Smooth muscle cell (in vitro differentiated cells): ENCODE measurements around the gene MBP. TPM values are rescaled to one million over a fixed set of nuclear protein-coding genes. Genes with fewer than 3 reads are reported as not detected.

Source experiments
- DNase-seq: peaks from one replicate; lab custom pipeline; 2025; ENCODE audit not compliant: unreplicated experiment; lab: John Stamatoyannopoulos, UW
- H2AFZ ChIP-seq: fragments of 200-600 bp; sonication (generic); 2 replicates; pipeline ENCODE4 v1.6.0; 2016; ENCODE audit warnings: antibody characterized with exemption, low read depth, mild to moderate bottlenecking
- H3F3A ChIP-seq: fragments of 200-600 bp; sonication (generic); 2 replicates; pipeline ENCODE4 v1.6.0; 2017; ENCODE audit warnings: antibody characterized with exemption, low read depth
- H3K27ac ChIP-seq: fragments of 200-600 bp; sonication (generic); 2 replicates; pipeline ENCODE4 v1.5.1; 2016; ENCODE audit warnings: low read depth, mild to moderate bottlenecking
- H3K27me3 ChIP-seq: fragments of 200-600 bp; sonication (generic); 2 replicates; pipeline ENCODE4 v1.6.1; 2016; ENCODE audit warnings: low read depth, mild to moderate bottlenecking
- H3K36me3 ChIP-seq: fragments of 200-600 bp; sonication (generic); 2 replicates; pipeline ENCODE4 v1.5.1; 2016; ENCODE audit warnings: low read depth
- H3K4me1 ChIP-seq: fragments of 200-600 bp; sonication (generic); 2 replicates; pipeline ENCODE4 v1.5.1; 2016; ENCODE audit warnings: low read depth
- H3K4me2 ChIP-seq: fragments of 200-600 bp; sonication (generic); 2 replicates; pipeline ENCODE4 v1.6.0; 2016; ENCODE audit warnings: mild to moderate bottlenecking
- H3K4me3 ChIP-seq: fragments of 200-600 bp; sonication (generic); 2 replicates; pipeline ENCODE4 v1.5.1; 2016; ENCODE audit warnings: mild to moderate bottlenecking
- H3K79me2 ChIP-seq: fragments of 200-600 bp; sonication (generic); 2 replicates; pipeline ENCODE4 v1.6.0; 2016; ENCODE audit warnings: low read depth, mild to moderate bottlenecking
- H3K9ac ChIP-seq: fragments of 200-600 bp; sonication (generic); 2 replicates; pipeline ENCODE4 v1.6.0; 2016; ENCODE audit warnings: low read depth
- H3K9me3 ChIP-seq: fragments of 200-600 bp; sonication (generic); replicated peaks from 2 replicates; pipeline ENCODE4 v1.5.1; 2016; ENCODE audit warnings: low read depth
- H4K20me1 ChIP-seq: fragments of 200-600 bp; sonication (generic); 2 replicates; pipeline ENCODE4 v1.6.0; 2016; ENCODE audit warnings: low read depth
- WGBS: methylation state at CpG from one replicate; pipeline ENCODE4 v1.1.7; 2016; ENCODE audit warnings: low lambda C conversion rate; 5-methylcytosine and 5-hydroxymethylcytosine counted together
- polyA plus RNA-seq: library from polyadenylated mRNA; unstranded; fragments of >200 nt; fragmentation: Nextera tagmentation; extraction: Ambion mirVana; gene quantifications from 2 replicates; pipeline ENCODE4 v1.2.1, GENCODE V29; 2016
- total RNA-seq: library from RNA; depleted of rRNA; stranded (reverse); fragments of >200 nt; gene quantifications from 2 replicates; pipeline ENCODE4 v1.2.3, GENCODE V29; 2014
- TF ChIP-seq, protein P1 (sequence below): fragments of 200-600 bp; sonication (generic); IDR thresholded peaks from 2 replicates; pipeline ENCODE4 v1.5.1; 2017; ENCODE audit warnings: borderline replicate concordance, mild to moderate bottlenecking, antibody characterized with exemption; ENCODE audit not compliant: insufficient read depth, poor library complexity, severe bottlenecking

Gene MBP
- total and polyA plus RNA-seq, 2 experiments from 2014 or later: 1.4 to 5.1 TPM

DNA sequence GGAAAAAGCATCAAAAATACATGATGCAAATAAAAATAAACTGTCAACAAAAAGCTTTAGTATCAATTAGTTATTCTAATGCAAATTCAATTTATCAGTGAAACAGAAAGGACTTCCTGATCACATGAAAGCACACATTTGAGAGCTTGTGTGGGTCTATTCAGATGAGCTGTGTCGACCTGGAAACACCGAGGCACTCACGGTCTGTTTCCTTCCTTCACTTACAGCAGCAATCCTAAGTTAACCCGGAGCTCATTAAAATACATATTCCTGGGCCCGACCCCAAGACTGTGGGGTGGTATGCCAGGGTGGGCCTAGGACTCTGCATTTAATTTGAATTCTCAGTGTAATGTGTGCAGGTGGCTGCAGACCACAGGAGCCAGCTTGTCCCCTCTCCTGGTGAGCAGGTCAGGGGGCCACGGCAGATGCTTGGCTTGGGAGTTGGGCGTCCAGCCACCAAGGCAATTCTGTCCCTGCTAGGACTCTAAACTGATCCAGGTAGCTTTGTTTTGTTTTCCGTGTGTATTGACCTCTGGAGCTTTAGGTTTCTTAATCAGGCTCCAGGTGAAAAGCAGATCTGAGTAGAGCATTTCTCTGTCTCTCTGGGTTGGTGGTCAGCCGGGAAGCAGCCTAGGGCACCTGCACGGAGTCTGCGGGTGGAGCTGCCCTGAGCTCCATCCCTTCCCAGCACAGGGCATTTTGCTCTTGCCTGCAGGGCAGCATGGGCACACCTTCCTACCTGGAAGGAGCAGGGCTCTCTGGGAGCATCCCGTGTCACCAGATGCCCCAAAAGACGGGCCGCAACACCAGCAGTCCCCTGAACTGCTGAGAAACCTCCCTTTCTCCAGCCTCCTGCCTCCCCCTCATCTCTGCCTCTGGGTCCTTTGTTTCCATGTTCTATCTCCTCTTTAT lies 9.0 kb downstream of the MBP start:
- H3K27me3 ChIP-seq: no peaks in the 10 kb centered on the region
- H3K79me2 ChIP-seq: peaks cover 9% of the 10 kb centered on the region
- H4K20me1 ChIP-seq: no peaks in the 10 kb centered on the region
- no peak overlapping the region for H3K4me2 ChIP-seq
- H2AFZ ChIP-seq: no peak overlapping the region
- H3F3A ChIP-seq: no peaks in the 10 kb centered on the region
- TF ChIP-seq, protein P1, sequence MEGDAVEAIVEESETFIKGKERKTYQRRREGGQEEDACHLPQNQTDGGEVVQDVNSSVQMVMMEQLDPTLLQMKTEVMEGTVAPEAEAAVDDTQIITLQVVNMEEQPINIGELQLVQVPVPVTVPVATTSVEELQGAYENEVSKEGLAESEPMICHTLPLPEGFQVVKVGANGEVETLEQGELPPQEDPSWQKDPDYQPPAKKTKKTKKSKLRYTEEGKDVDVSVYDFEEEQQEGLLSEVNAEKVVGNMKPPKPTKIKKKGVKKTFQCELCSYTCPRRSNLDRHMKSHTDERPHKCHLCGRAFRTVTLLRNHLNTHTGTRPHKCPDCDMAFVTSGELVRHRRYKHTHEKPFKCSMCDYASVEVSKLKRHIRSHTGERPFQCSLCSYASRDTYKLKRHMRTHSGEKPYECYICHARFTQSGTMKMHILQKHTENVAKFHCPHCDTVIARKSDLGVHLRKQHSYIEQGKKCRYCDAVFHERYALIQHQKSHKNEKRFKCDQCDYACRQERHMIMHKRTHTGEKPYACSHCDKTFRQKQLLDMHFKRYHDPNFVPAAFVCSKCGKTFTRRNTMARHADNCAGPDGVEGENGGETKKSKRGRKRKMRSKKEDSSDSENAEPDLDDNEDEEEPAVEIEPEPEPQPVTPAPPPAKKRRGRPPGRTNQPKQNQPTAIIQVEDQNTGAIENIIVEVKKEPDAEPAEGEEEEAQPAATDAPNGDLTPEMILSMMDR: no peak
- H3K4me3 ChIP-seq: no peak overlapping the region
- no peaks in the 10 kb centered on the region for H3K36me3 ChIP-seq
- DNase-seq: no peak
- H3K9ac ChIP-seq: no peak overlapping the region
- H3K4me1 ChIP-seq: no peaks in the 10 kb centered on the region
- no peaks in the 10 kb centered on the region for H3K9me3 ChIP-seq
- WGBS: 89% methylated on average over 14 of the region's 14 CpGs
- no peak overlapping the region for H3K27ac ChIP-seq

DNA sequence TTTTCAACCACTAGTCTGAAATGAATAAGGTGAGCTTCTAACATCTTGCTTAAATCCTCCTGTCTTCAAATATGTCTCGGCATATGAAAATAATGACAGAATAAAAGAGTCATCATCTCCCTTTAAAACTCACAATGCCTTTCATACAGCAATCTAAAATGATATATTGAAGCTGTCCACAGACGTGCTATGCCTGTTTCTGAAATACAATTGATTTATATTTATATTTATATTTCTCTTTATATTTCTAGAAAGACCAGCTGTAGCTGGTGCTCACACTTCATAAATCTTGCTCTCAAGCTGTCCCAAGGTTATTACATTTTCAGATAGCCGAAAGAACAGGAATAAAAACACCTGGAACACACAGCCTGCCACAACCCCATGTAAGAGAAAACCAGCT lies 11.1 kb downstream of the MBP start:
- H3K9me3 ChIP-seq: no peaks in the 10 kb centered on the region
- H3K79me2 ChIP-seq: peaks cover 9% of the 10 kb centered on the region
- H2AFZ ChIP-seq: no peak overlapping the region
- 97% methylated on average over 3 of the region's 3 CpGs for WGBS
- no peaks in the 10 kb centered on the region for H4K20me1 ChIP-seq
- no peaks in the 10 kb centered on the region for H3K27me3 ChIP-seq
- H3K9ac ChIP-seq: no peak overlapping the region
- H3K4me2 ChIP-seq: no peak overlapping the region
- no peak for DNase-seq
- H3F3A ChIP-seq: no peaks in the 10 kb centered on the region
- H3K36me3 ChIP-seq: no peaks in the 10 kb centered on the region
- H3K4me3 ChIP-seq: no peak overlapping the region
- TF ChIP-seq, protein P1: no peak
- no peak overlapping the region for H3K27ac ChIP-seq
- H3K4me1 ChIP-seq: no peaks in the 10 kb centered on the region

DNA sequence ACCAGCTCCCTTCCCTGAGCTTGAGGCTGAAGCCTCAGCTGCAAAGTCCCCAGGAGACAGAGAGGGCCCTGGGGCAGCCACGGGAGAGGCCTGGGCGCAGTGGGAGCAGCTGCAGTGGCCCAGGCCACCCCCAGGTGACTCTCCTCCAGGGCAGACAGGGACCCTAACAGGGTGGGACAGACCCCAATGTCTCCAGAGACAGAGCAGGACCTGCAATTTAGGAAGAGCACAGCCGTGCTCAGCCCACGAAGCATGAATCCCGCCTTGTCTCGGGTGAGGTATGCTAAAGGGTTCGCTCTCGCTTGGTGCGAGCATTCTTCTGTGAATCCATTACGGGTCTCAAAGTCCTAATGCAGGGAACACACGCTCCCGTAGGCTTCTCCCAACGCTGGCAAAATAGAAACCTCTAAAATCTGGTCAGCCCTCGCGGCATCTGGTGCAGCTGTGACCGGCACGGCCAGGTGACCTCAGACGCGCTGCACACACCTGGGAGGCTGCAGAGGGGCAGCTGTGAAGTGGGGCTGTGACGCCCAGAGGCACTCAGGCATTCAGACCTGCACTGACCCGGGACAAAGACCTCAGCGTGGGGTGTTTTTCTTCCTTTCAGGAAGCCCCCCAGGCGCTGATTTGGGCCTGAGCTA lies 12.6 kb downstream of the MBP start:
- TF ChIP-seq, protein P1: no peak
- no peaks in the 10 kb centered on the region for H3K36me3 ChIP-seq
- no peaks in the 10 kb centered on the region for H3K4me1 ChIP-seq
- no peak overlapping the region for H3K4me2 ChIP-seq
- H2AFZ ChIP-seq: no peak overlapping the region
- no peaks in the 10 kb centered on the region for H3F3A ChIP-seq
- no peak for DNase-seq
- H3K9ac ChIP-seq: no peak overlapping the region
- no peaks in the 10 kb centered on the region for H3K9me3 ChIP-seq
- 92% methylated on average over 23 of the region's 23 CpGs for WGBS
- no peak overlapping the region for H3K27ac ChIP-seq
- H4K20me1 ChIP-seq: no peaks in the 10 kb centered on the region
- no peak overlapping the region for H3K4me3 ChIP-seq
- no peaks in the 10 kb centered on the region for H3K79me2 ChIP-seq
- no peaks in the 10 kb centered on the region for H3K27me3 ChIP-seq
